ENCODE data around the gene KRTAP10-3.
"Not testable (repeated sequence)": the region's sequence is repeated elsewhere in the genome, so short reads cannot be mapped to it uniquely, and the experiment has no call there.

KRTAP10-3 gene, protein sequence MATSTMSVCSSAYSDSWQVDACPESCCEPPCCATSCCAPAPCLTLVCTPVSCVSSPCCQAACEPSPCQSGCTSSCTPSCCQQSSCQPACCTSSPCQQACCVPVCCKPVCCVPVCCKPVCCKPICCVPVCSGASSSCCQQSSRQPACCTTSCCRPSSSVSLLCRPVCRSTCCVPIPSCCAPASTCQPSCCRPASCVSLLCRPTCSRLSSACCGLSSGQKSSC

DNA sequence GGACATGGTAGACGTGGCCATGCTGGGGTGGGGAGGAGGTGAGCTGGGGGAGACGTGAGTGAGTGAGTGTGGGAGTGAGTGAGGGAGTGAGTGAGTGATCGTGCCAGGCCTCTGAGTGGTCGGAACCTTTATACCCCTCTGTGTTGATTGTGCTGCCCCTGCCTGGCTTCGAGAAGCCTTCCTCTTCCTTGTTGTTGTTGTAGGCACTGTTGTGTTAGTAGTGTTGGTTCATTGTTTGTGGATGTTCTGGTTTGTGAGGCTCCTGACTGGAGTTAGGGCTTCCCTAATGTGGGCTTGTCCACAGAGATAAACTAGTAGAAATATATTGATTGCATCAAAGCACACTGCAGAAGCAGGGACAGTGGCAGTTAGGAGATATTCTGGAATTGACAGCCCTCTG is at the start of gene KRTAP10-3:
KRTAP10-3 (minus strand) TSS at position 101 of the 400 bp plus-strand sequence; CDS start at position 21, 80 bp downstream.
- FAIRE-seq = no peak

DNA sequence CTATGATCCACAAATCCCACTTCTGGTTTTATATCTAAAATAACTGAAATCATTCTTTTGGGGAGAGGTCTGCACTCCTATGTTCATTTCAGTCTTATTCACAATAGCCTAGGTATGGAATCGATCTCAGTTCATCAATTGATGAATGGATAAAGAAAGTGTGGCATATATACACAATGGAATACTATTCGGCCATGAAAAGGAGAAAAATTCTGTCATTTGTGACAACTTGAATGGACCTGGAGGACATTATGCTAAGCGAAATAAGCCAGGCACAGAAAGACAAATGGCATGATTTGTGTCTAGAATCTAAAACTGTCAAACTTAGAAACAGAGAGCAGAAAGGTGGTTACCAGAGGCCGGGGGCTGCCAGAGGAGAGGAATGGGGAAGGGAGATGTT is 47.9 kb upstream of the KRTAP10-3 start:
- no peak for FAIRE-seq

DNA sequence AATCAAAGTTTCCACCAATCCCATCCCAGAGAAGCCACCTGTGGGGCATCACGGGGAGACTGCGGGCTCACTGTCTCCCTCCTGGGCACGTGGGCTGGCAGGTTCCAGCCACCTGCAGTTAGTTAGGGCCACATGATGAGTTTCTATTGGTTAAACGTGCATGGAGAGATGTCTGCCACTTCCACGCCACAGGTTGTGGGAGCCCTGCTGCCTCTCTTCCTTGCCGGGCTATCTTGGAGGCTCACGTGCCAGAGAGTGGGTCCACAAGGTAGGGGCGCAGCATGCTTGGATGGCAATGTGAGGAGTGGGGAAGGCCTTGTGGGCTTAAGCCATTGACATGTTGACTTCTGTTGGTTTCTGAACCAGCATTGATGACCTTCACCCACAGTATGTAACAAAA is 45.3 kb upstream of the KRTAP10-3 start:
- FAIRE-seq = no peak

DNA sequence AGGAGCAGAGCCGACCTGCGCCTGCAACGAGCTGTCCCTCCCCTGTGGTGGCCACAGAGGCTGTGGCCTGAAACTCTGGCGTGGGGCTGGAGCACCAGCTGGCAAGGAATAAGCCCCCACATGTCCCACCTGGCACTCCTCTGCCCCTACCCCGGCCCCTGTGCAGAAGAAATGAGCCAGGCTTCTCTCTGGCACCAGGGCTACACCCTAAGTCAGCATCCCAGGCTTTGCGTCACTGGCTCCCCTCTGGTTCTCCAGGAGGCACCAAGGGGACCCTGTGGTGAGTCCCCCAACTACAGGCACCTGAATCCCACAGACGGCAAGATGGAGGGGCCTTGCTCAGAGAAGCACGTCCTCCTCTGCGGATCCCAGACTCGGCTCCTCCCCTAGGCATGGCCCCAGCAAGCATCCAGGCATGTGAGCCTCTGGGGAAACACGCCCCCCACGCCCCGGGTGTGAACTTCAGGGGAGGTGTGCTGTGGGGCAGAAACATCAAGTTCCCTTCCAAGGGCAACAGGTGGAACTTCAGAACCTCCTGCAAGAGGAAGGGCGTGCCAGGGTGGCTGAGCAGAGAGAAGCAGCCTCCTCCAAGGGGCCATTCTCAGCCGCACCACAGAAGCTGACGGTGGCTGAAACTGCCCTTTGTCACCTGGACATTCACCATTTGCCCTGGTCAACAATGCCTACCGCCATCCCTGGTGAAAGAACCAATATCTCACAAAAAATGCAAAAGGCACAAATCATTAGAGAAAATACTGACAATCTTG is 44.7 kb upstream of the KRTAP10-3 start:
- FAIRE-seq = no peak

DNA sequence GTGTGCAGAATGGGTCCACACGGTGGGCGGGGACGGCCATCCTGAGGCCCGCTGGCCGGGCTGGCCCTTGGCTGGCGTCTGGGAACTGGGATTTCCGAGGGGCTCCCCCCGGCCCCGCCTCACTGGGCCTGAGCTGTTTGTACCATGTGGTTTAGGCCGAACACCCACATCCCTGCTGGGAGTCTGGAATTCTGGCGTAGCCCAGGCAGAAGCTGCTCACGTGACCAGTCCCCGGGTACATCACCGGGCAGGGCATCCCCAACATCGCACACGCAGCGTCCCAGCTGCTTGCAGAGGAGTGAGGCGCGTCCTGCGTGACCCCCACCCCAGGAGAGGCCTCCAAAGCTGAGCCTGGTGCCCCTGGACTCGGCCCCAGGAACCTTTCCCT is 43.9 kb upstream of the KRTAP10-3 start:
- no peak for FAIRE-seq

DNA sequence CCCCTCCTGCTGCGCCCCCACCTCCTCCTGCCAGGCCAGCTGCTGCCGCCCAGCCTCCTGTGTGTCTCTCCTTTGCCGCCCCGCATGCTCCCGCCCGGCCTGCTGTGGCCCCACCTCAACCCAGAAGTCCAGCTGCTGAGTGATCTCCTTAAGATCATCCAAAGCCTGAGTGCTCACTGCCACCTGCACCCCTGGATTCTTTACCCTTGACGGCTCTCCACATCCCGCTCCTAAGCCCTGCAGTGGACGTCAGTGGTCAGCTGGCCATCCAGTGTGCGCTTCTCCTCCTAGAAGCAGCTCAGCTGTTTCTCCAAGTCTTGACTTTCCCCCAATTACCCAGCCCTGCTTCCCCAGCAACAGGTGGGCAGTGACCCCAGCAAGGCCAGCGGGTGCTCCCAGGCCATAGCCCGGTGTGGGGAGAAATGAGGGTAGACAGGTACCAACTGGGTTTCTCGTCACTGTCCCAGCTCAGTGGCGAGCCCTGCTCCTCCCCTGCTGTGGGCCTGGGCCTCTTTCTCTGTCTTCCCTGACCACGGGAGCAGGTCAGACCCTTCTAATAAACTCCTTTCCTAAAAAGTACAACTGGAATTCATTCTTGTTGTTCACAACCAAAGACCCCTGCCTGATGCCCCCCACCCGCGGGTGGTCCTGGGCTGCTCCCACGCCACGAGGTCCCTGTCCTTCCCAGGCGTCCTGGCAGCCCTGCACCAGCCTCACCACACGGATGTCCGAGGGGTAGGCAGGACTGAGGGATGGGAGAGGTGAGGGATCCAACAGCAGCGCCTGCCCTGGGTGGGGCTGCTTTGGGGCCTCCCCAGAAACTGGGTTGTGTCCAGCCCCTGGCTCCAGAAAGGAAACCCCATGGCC is 43.2 kb upstream of the KRTAP10-3 start:
- no peak for FAIRE-seq

DNA sequence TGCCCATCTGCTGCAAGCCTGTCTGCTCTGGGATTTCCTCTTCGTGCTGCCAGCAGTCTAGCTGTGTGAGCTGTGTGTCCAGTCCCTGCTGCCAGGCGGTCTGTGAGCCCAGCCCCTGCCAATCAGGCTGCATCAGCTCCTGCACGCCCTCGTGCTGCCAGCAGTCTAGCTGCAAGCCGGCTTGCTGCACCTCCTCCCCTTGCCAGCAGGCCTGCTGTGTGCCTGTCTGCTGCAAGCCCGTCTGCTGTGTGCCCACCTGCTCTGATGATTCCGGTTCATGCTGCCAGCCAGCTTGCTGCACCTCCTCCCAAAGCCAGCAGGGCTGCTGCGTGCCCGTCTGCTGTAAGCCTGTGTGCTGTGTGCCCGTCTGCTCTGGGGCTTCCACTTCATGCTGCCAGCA is 42.5 kb upstream of the KRTAP10-3 start:
- FAIRE-seq = not testable (repeated sequence)

- not testable (repeated sequence) for FAIRE-seq
These were observed 41.8 kb upstream of the KRTAP10-3 start, which contains the start of gene KRTAP10-7 for GRCh38 chr21:44600118-44600978. KRTAP10-7 (plus strand) TSS chr21:44600597; CDS start chr21:44600622, 25 bp downstream.

GRCh38 chr21:44599264-44600029 is 40.9 kb upstream of the KRTAP10-3 start:
- FAIRE-seq = no peak

GRCh38 chr21:44598061-44598460 is 39.5 kb upstream of the KRTAP10-3 start:
- no peak for FAIRE-seq

- no peak for FAIRE-seq
These were observed 37.6 kb upstream of the KRTAP10-3 start for GRCh38 chr21:44596068-44596725.

DNA sequence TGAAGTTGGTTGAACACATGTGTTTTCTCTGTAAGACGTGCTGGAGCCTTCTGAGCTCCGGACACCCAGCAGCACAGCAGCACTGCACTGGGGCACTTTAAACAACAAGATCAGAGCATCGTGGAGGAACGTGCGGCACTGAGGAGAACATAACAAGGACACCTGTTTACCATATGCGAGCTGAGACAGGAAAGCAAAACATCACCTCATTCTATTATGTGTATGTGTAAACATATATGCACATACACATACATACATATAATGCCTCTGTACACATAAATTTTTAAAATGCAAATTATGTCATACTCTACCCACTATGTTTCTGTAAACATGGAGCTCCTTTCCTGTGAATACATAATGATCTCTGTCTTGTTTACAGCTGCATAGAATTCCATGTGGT is 36.9 kb upstream of the KRTAP10-3 start:
- FAIRE-seq = no peak

GRCh38 chr21:44594406-44594916 is 35.9 kb upstream of the KRTAP10-3 start:
- no peak for FAIRE-seq

- FAIRE-seq = no peak
These were observed 35.2 kb upstream of the KRTAP10-3 start for GRCh38 chr21:44593598-44594405.

- FAIRE-seq = no peak
These were observed 34.1 kb upstream of the KRTAP10-3 start, which contains the start of gene KRTAP10-6 for GRCh38 chr21:44592446-44593311. KRTAP10-6 (minus strand) TSS chr21:44592505; CDS start chr21:44592484, 21 bp downstream.

- FAIRE-seq = not testable (repeated sequence)
These were observed 33.2 kb upstream of the KRTAP10-3 start for GRCh38 chr21:44591801-44592130.

- FAIRE-seq = not testable (repeated sequence)
These were observed 32.6 kb upstream of the KRTAP10-3 start for GRCh38 chr21:44590897-44591800.

DNA sequence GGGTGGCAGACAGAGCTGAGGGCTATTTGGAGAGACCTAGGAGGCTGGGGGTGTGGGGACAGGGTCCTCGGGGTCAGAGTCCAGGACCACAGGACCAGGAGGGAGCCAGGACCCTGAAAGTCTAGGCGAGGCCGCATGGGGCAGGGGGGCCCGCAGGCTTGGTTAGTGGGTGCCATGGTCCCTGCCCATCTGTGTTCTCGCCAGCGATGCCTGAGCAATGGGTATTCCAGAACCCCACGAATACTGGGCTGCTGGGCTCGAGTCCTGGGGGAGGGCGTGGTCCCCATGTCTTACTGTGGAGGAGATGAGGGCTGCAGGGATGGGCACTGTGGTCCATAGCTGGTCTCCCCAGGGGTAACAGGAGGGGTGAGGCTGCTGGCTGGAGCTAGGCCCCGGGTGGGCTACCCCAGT is 31.7 kb upstream of the KRTAP10-3 start:
- FAIRE-seq = no peak

Measured in G401.6 (cell line).